HCT116 (cell line): ENCODE results near the gene ADARB2. TPM values are rescaled to one million over a fixed set of nuclear protein-coding genes. Genes with fewer than 3 reads are reported as not detected.

Experiments used
- ATAC-seq: fragments of 200-7000 bp; cut with Tn5 transposase; 2 replicates; pipeline ENCODE4 v1.9.1; 2020; ENCODE audit warnings: mild to moderate bottlenecking, moderate library complexity
- BruUV-seq: library from RNA; stranded (reverse); fragments of 400-500 nt; replicated peaks from 2 replicates; lab custom pipeline; 2021; lab: Mats Ljungman, UMichigan
- CTCF ChIA-PET: fragments of 300-600 bp; sonication (Branson Sonifier 250); formaldehyde crosslinking; loops from one replicate; lab custom pipeline; 2021; ENCODE audit warnings: antibody characterized with exemption; lab: Charles Lee
- POLR2A ChIA-PET: fragments of 300-600, 350-600 bp; sonication (Branson Sonifier 250); formaldehyde crosslinking; loops from one replicate; lab custom pipeline; 2021; ENCODE audit warnings: antibody characterized with exemption; lab: Charles Lee
- RAD21 ChIA-PET, 2 experiments: fragments of 300-600 bp; sonication (Branson Sonifier 250); formaldehyde crosslinking; loops; one replicate each; lab custom pipeline; 2023; ENCODE audit warnings: low total read pairs in 2 of 2; ENCODE audit not compliant: uncharacterized antibody in 2 of 2, unreplicated experiment in 2 of 2, low non-redundant PET in 1 of 2; lab: Charles Lee
- DNase-seq: peaks from one replicate; pipeline ENCODE4 v3.0.0-alpha.2; 2010; ENCODE audit warnings: low read depth, low spot score
- H2AFZ ChIP-seq: fragments of 200-600 bp; shearing (Covaris generic), sonication (generic); 2 replicates; pipeline ENCODE4 v1.6.1; 2017; ENCODE audit warnings: low read depth, mixed run types, mixed read lengths, antibody characterized with exemption, low read length; ENCODE audit not compliant: poor library complexity, severe bottlenecking
- H3K27ac ChIP-seq: 2 replicates; pipeline ENCODE4 v1.5.1; 2012; ENCODE audit warnings: low read depth, low read length
- H3K27me3 ChIP-seq: fragments of 200-600 bp; sonication (generic); 2 replicates; pipeline ENCODE4 v1.6.1; 2016; ENCODE audit warnings: mixed run types, low read length, mixed read lengths; ENCODE audit not compliant: insufficient read depth
- H3K36me3 ChIP-seq, 2 experiments: fragments of 200-500 bp in 1 of 2; fragments of 200-600 bp in 1 of 2; sonication (Bioruptor generic) in 1 of 2; sonication (generic) in 1 of 2; 2 replicates each; pipeline versions ENCODE4 v1.5.1 to v1.6.1; 2014 to 2016; ENCODE audit warnings: low read length in 2 of 2, inconsistent platforms in 1 of 2, mixed read lengths in 1 of 2, mixed run types in 1 of 2; ENCODE audit not compliant: insufficient read depth in 2 of 2, control insufficient read depth in 1 of 2
- H3K4me1 ChIP-seq, 2 experiments: fragments of 200-600 bp in 1 of 2; sonication (generic) in 1 of 2; 2 replicates each; pipeline versions ENCODE4 v1.5.1 to v1.6.1; 2012 to 2017; ENCODE audit warnings: low read length in 2 of 2, inconsistent platforms in 1 of 2, mild to moderate bottlenecking in 1 of 2, mixed read lengths in 1 of 2, mixed run types in 1 of 2, moderate library complexity in 1 of 2; ENCODE audit not compliant: insufficient read depth in 2 of 2, control insufficient read depth in 1 of 2
- H3K4me2 ChIP-seq: fragments of 200-600 bp; sonication (generic); 2 replicates; pipeline ENCODE4 v1.6.1; 2017; ENCODE audit warnings: mixed run types, low read length, mixed read lengths
- H3K4me3 ChIP-seq, 2 experiments: fragments of 200-600 bp in 1 of 2; sonication (generic) in 1 of 2; replicated peaks in 1 of 2; 2 replicates each; pipeline ENCODE4 v1.5.1; 2011 to 2016; ENCODE audit warnings: low read length in 2 of 2, control low read depth in 1 of 2, low read depth in 1 of 2, mild to moderate bottlenecking in 1 of 2, mixed read lengths in 1 of 2, mixed run types in 1 of 2
- H3K79me2 ChIP-seq: fragments of 200-600 bp; sonication (generic); 2 replicates; pipeline ENCODE4 v1.6.1; 2017; ENCODE audit warnings: mild to moderate bottlenecking, mixed run types, low read length, moderate library complexity, mixed read lengths; ENCODE audit not compliant: insufficient read depth
- H3K9ac ChIP-seq: fragments of 200-600 bp; sonication (generic); 2 replicates; pipeline ENCODE4 v1.6.1; 2016; ENCODE audit warnings: low read length, mixed read lengths
- H3K9me2 ChIP-seq: fragments of 200-600 bp; sonication (generic), shearing (Covaris generic); 2 replicates; pipeline ENCODE4 v1.6.1; 2017; ENCODE audit warnings: mixed run types, mild to moderate bottlenecking, moderate library complexity; ENCODE audit not compliant: insufficient read depth
- H3K9me3 ChIP-seq, 2 experiments: fragments of 200-500 bp in 1 of 2; fragments of 200-600 bp in 1 of 2; sonication (Bioruptor generic) in 1 of 2; sonication (generic) in 1 of 2; 2 replicates each; pipeline ENCODE4 v1.6.1; 2014 to 2017; ENCODE audit warnings: low read length in 2 of 2, mixed read lengths in 2 of 2, inconsistent platforms in 1 of 2, low read depth in 1 of 2, mild to moderate bottlenecking in 1 of 2, mixed run types in 1 of 2, moderate library complexity in 1 of 2; ENCODE audit not compliant: control insufficient read depth in 1 of 2, insufficient read depth in 1 of 2
- H4K20me1 ChIP-seq: fragments of 200-600 bp; sonication (generic), shearing (Covaris generic); 2 replicates; pipeline ENCODE4 v1.6.1; 2017; ENCODE audit warnings: mixed run types, mild to moderate bottlenecking, moderate library complexity; ENCODE audit not compliant: insufficient read depth
- CEBPB ChIP-seq: IDR thresholded peaks from 2 replicates; pipeline ENCODE4 v1.6.1; 2012; ENCODE audit warnings: low read depth
- EZH2 ChIP-seq: fragments of 200-600 bp; sonication (generic); IDR thresholded peaks from 2 replicates; pipeline ENCODE4 v1.6.1; 2017; ENCODE audit warnings: antibody characterized with exemption, mixed run types
- EZH2phosphoT487 ChIP-seq: fragments of 200-600 bp; IDR thresholded peaks from 2 replicates; pipeline ENCODE4 v1.6.1; 2018; ENCODE audit warnings: antibody characterized with exemption, borderline replicate concordance
- SRF ChIP-seq: IDR thresholded peaks from 2 replicates; pipeline ENCODE4 v1.6.1; 2012; ENCODE audit warnings: low read depth
- ZNF274 ChIP-seq: fragments of 200-500 bp; sonication (Bioruptor generic); IDR thresholded peaks from 2 replicates; pipeline ENCODE4 v1.6.1; 2014; ENCODE audit warnings: mild to moderate bottlenecking, low read depth, low read length, inconsistent platforms
- intact Hi-C: fragments of 100-400 bp; cut with micrococcal nuclease; formaldehyde crosslinking; loops from 2 replicates; pipeline ENCODE4 v1.10.0; 2022
- total RNA-seq: library from RNA; stranded (reverse); gene quantifications from one replicate; pipeline ENCODE4 v1.2.1, GENCODE V29; 2021; ENCODE audit not compliant: unreplicated experiment
- TF ChIP-seq, protein P1 (sequence below): IDR thresholded peaks from 2 replicates; pipeline ENCODE4 v1.6.1; 2012; ENCODE audit warnings: low read depth

Gene ADARB2
- total RNA-seq, 1 experiment from 2014 or later: not detected

DNA sequence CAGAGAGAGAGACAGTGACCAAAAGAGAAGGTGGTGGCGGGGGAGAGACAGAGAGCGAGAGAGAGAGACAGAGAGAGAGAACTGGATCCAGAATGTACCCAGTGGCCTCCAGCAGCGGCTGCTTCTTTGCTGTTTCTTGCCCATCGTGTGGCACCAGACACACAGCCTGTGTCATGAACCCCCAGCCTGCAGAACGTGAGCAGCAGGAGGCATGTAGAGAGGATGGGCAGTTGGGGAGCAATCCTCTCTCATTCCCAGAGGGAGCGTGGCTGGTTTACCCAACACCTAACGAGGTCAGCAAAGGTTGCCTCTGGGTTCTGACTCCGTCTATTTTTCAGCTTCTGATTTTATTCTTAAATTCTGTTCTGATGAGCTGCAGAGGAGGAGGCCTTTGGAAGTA lies 168.1 kb downstream of the ADARB2 start:
- intact Hi-C loops: no loop called here
- RAD21 ChIA-PET: no interaction called here

More for the DNA sequence above, 168.1 kb downstream of the ADARB2 start:
- H3K9me3 ChIP-seq: no peaks in the 10 kb centered on the region
- H3K36me3 ChIP-seq: no peaks in the 10 kb centered on the region
- no peak overlapping the region for H3K4me2 ChIP-seq
- no peak overlapping the region for H2AFZ ChIP-seq
- ATAC-seq: no peak
- no peaks in the 10 kb centered on the region for H3K9me2 ChIP-seq
- BruUV-seq: no TSS peak
- CTCF ChIA-PET: no interaction called here
- POLR2A ChIA-PET: no interaction called here
- H3K79me2 ChIP-seq: no peaks in the 10 kb centered on the region
- no peak overlapping the region for H3K4me3 ChIP-seq
- no peaks in the 10 kb centered on the region for H4K20me1 ChIP-seq
- TF ChIP-seq ZNF274 (no peak), EZH2phosphoT487 (no peak), EZH2 (no peak), CEBPB (no peak), SRF (no peak)
- TF ChIP-seq, protein P1, sequence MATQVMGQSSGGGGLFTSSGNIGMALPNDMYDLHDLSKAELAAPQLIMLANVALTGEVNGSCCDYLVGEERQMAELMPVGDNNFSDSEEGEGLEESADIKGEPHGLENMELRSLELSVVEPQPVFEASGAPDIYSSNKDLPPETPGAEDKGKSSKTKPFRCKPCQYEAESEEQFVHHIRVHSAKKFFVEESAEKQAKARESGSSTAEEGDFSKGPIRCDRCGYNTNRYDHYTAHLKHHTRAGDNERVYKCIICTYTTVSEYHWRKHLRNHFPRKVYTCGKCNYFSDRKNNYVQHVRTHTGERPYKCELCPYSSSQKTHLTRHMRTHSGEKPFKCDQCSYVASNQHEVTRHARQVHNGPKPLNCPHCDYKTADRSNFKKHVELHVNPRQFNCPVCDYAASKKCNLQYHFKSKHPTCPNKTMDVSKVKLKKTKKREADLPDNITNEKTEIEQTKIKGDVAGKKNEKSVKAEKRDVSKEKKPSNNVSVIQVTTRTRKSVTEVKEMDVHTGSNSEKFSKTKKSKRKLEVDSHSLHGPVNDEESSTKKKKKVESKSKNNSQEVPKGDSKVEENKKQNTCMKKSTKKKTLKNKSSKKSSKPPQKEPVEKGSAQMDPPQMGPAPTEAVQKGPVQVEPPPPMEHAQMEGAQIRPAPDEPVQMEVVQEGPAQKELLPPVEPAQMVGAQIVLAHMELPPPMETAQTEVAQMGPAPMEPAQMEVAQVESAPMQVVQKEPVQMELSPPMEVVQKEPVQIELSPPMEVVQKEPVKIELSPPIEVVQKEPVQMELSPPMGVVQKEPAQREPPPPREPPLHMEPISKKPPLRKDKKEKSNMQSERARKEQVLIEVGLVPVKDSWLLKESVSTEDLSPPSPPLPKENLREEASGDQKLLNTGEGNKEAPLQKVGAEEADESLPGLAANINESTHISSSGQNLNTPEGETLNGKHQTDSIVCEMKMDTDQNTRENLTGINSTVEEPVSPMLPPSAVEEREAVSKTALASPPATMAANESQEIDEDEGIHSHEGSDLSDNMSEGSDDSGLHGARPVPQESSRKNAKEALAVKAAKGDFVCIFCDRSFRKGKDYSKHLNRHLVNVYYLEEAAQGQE: no peak
- H3K27ac ChIP-seq: no peak overlapping the region
- no peak overlapping the region for H3K9ac ChIP-seq
- no peak for DNase-seq
- H3K27me3 ChIP-seq: peaks cover 7% of the 10 kb centered on the region; the same call in 1 of the 2 replicates
- no peaks in the 10 kb centered on the region for H3K4me1 ChIP-seq
